Gastroesophageal sphincter (tissue), 4 donors: ENCODE results near the gene MGRN1. TPM values are rescaled to one million over a fixed set of nuclear protein-coding genes. Genes with fewer than 3 reads are reported as not detected.
A peak's percentile ranks its signal among the peaks of the same experiment; 100 is the strongest.

Experiments
- ATAC-seq: fragments of 150-250 bp; one replicate; pipeline ENCODE4 v1.9.1; 2016; ENCODE audit warnings: mild to moderate bottlenecking, moderate library complexity
- H3K27ac ChIP-seq, 4 donors: fragments of 200-600 bp; sonication (generic) in 3 of 4; 1 replicate in 3 of 4; 2 replicates in 1 of 4; pipeline ENCODE4 v1.5.1; 2016 to 2019
- H3K27me3 ChIP-seq: fragments of 200-600 bp; sonication (generic); one replicate; pipeline ENCODE4 v1.5.1; 2019
- H3K36me3 ChIP-seq, 2 donors: fragments of 200-600 bp; sonication (generic); one replicate each; pipeline ENCODE4 v1.5.1; 2019; ENCODE audit warnings: control low read depth in 1 of 2
- H3K4me1 ChIP-seq, 3 donors: fragments of 200-600 bp; sonication (generic); 1 replicate in 2 of 3; 2 replicates in 1 of 3; pipeline ENCODE4 v1.5.1; 2016 to 2019; ENCODE audit warnings: control low read depth in 2 of 3
- H3K4me3 ChIP-seq, 2 donors: fragments of 200-600 bp; sonication (generic); one replicate each; pipeline ENCODE4 v1.5.1; 2019; ENCODE audit warnings: mild to moderate bottlenecking in 1 of 2, moderate library complexity in 1 of 2
- H3K9me3 ChIP-seq, 3 donors: fragments of 200-600 bp; sonication (generic); one replicate each; pipeline ENCODE4 v1.5.1; 2017 to 2019; ENCODE audit warnings: control low read depth in 2 of 3
- EP300 ChIP-seq: sonication (generic); formaldehyde crosslinking; IDR thresholded peaks from one replicate; pipeline ENCODE4 v1.6.1; 2017; ENCODE audit warnings: antibody characterized with exemption, mild to moderate bottlenecking
- POLR2A ChIP-seq, 2 donors: fragments of 450-650 bp; IDR thresholded peaks; one replicate each; pipeline ENCODE4 v1.6.1; 2017; ENCODE audit warnings: antibody characterized with exemption in 2 of 2, mild to moderate bottlenecking in 2 of 2, moderate library complexity in 1 of 2
- POLR2AphosphoS5 ChIP-seq: sonication (generic); formaldehyde crosslinking; IDR thresholded peaks from one replicate; pipeline ENCODE4 v1.6.1; 2017; ENCODE audit warnings: antibody characterized with exemption
- WGBS, 2 donors: methylation state at CpG; one replicate each; pipeline ENCODE4 v1.1.5; 2018; ENCODE audit warnings: low coverage in 1 of 2; 5-methylcytosine and 5-hydroxymethylcytosine counted together
- total RNA-seq, 4 donors: library from RNA; depleted of rRNA; stranded (reverse); fragments of >200 nt; gene quantifications; one replicate each; pipeline ENCODE4 v1.1.0, GENCODE V29; 2016
- TF ChIP-seq, protein P1 (sequence below), 4 experiments: fragments of 200-600 bp in 2 of 4; fragments of 450-650 bp in 2 of 4; sonication (generic) in 1 of 4; IDR thresholded peaks; one replicate each; pipeline ENCODE4 v1.5.1; 2017 to 2019; ENCODE audit warnings: antibody characterized with exemption in 4 of 4, mild to moderate bottlenecking in 2 of 4, moderate library complexity in 2 of 4

The MGRN1 gene
- total RNA-seq, 4 donors from 2014 or later: 29.2 to 67.0 (median 40.5) TPM

DNA sequence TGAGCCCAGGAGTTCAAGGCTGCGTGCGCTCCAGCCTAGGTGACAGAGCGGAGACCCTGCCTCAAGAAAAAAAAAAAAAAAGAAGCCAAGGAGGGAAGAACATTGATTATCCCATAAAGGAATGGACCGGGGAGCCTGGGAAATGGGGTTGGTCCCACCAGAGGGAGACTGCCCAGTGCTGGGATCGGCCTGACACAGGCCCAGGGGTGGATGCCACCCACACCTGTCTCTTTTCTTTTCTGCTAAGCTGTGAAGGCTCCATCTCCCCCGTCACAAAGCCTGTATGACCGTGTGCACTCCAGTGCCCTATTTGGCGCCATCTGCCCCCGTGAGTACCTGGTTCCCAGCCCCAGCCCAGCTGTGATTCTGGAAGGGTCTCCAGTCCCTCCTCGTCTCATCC is 25.6 kb upstream of the MGRN1 start:
- Histone ChIP-seq H3K4me1 (peaks cover 0 to 32% (median 12%) of the 10 kb centered on the region in 3 donors), H3K27ac (no peak overlapping the region), H3K36me3 (no peaks in the 10 kb centered on the region), H3K4me3 (no peak overlapping the region), H3K9me3 (no peaks in the 10 kb centered on the region), H3K27me3 (peaks cover 11% of the 10 kb centered on the region)
- TF ChIP-seq POLR2A (IDR thresholded peaks at IDR 0.05) (no peak), EP300 (no peak), POLR2AphosphoS5 (no peak)
- TF ChIP-seq, protein P1, sequence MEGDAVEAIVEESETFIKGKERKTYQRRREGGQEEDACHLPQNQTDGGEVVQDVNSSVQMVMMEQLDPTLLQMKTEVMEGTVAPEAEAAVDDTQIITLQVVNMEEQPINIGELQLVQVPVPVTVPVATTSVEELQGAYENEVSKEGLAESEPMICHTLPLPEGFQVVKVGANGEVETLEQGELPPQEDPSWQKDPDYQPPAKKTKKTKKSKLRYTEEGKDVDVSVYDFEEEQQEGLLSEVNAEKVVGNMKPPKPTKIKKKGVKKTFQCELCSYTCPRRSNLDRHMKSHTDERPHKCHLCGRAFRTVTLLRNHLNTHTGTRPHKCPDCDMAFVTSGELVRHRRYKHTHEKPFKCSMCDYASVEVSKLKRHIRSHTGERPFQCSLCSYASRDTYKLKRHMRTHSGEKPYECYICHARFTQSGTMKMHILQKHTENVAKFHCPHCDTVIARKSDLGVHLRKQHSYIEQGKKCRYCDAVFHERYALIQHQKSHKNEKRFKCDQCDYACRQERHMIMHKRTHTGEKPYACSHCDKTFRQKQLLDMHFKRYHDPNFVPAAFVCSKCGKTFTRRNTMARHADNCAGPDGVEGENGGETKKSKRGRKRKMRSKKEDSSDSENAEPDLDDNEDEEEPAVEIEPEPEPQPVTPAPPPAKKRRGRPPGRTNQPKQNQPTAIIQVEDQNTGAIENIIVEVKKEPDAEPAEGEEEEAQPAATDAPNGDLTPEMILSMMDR (IDR thresholded peaks at IDR 0.05): no peak
- 76 to 90% methylated on average over 2 to 6 of the region's 10 CpGs for WGBS, 2 donors
- ATAC-seq: no peak

DNA sequence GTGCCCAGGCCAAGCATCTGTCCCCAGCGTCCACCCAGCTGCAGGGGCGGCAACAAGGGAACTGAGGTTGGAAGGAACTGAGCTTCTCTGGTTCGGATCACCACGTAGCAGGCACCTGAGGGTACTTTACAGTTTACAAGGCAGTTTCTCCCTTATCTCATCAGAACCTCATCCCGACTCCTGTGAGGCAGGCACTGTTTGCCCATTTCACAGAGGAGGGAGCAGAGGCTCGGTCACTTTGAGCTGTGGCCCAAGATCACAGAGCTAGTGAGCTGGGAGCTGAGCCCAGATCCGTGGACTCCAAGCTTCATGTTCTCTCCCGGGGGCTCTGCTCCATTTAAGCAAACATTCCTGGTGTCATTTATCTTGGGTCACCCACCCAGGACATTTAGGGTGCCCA is 25.1 kb upstream of the MGRN1 start:
- 20% methylated on average over 1 of the region's 8 CpGs; no CpG with 5 or more reads in 1 of the 2 donors for WGBS, 2 donors
- peaks cover 6% of the 10 kb centered on the region for H3K27me3 ChIP-seq

DNA sequence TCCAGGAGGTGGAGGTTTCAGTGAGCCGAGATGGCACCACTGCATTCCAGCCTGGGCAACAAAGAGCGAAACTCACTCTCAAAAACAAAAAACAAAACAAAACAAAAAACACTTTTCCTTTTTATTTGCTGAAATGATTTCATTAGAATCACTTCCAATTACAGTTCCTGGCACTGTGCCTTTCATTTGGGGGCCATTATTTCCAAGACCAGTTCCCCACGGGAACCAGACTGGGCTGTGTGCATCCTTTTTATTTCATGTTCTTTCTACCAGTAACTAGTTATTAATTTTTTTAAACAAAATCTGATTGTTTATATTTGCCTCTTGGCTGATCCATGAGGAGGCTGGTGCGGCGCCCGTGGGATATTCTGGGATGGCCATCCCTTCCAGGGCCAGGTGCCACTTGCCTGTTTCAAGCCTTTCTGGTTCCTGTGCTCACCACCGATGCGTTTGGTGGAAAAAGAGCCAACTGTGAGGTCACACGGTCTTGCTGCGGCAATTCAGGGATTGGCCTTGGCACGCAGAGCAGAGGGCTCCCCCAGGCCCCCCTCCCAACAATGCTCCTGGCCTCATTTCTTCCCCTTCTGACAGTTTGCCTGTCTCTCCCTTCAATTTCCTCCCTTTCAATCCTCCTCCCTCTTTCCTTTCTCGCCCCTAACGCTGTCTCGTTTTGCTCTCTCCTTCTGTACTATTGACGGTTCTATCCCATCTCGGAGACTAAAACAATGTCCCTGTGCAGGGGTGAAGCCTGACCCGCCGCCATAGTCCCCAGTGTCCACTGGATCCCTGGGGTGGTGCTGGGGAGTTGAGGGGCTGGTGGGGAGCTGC is 23.4 kb upstream of the MGRN1 start:
- peak; percentile 67 for ATAC-seq
- H3K4me1 ChIP-seq: peaks cover 0 to 35% (median 12%) of the 10 kb centered on the region in 3 donors
- WGBS, 2 donors: 12 to 16% methylated on average over 12 of the region's 18 CpGs
- no peaks in the 10 kb centered on the region for H3K27me3 ChIP-seq
- TF ChIP-seq POLR2AphosphoS5: no peak
- TF ChIP-seq, protein P1 (IDR thresholded peaks at IDR 0.05): no peak
- TF ChIP-seq EP300: no peak
- no peak for TF ChIP-seq POLR2A (IDR thresholded peaks at IDR 0.05)
- no peaks in the 10 kb centered on the region for H3K9me3 ChIP-seq
- no peaks in the 10 kb centered on the region for H3K36me3 ChIP-seq
- peak overlapping the region in 2 of 4 donors; percentile 14 to 19 for H3K27ac ChIP-seq
- H3K4me3 ChIP-seq: peak overlapping the region in 1 of 2 donors; percentile 2

More for the DNA sequence above, 25.1 kb upstream of the MGRN1 start:
- no peak for ATAC-seq
- Histone ChIP-seq H3K27ac (no peak overlapping the region), H3K4me3 (no peak overlapping the region), H3K9me3 (no peaks in the 10 kb centered on the region), H3K36me3 (no peaks in the 10 kb centered on the region), H3K4me1 (peaks cover 0 to 35% (median 12%) of the 10 kb centered on the region in 3 donors)
- TF ChIP-seq, protein P1 (IDR thresholded peaks at IDR 0.05): no peak
- TF ChIP-seq POLR2A (IDR thresholded peaks at IDR 0.05): no peak
- no peak for TF ChIP-seq EP300
- no peak for TF ChIP-seq POLR2AphosphoS5

DNA sequence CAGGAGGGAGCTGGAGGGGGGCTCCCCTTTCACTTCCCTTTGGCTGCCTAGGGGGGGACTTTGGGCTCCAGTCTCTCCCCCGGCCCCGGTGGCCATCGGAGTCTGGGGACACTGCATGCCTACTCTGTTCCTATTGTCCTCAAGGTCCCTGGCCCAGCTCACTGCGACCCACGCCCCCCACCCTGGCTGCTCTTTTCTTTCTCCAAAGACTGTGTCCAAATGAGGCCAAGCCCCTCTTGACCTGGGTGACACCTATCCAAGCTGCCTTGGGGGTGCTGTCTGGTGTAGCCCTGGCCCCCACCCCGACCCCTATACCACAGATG is 22.8 kb upstream of the MGRN1 start:
- Histone ChIP-seq H3K36me3 (peaks cover 0 to 1% of the 10 kb centered on the region in 2 donors), H3K27ac (peak overlapping the region in 2 of 4 donors; percentile 14 to 19), H3K27me3 (no peaks in the 10 kb centered on the region), H3K4me3 (no peak overlapping the region), H3K9me3 (no peaks in the 10 kb centered on the region), H3K4me1 (peaks cover 0 to 35% (median 12%) of the 10 kb centered on the region in 3 donors)
- TF ChIP-seq, protein P1 (IDR thresholded peaks at IDR 0.05): no peak
- no peak for TF ChIP-seq POLR2A (IDR thresholded peaks at IDR 0.05)
- no peak for ATAC-seq
- no CpG with 5 or more reads among the region's 6 CpGs for WGBS, 2 donors

DNA sequence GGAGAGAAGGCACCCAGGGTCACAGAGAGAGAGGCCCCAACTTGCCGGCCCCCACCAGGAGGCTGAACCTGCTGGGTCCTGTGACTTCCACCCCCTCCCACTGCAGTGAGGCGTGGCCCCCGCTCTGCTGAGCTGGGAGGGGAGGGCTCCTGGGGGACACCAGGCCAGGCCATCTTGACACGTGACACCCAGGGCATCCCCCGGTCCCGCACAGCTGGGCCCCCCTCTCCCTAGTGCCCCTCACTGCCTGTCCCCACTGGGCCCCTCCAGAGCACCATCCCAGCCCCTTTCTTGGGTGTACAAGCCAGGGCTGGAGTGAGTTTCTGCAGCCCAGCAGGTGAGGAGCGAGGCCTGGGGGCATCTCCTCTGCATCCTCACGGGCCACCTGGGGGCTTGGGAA is 22.3 kb upstream of the MGRN1 start:
- Histone ChIP-seq H3K27ac (no peak overlapping the region), H3K4me3 (no peak overlapping the region), H3K4me1 (peaks cover 0 to 35% (median 12%) of the 10 kb centered on the region in 3 donors), H3K27me3 (no peaks in the 10 kb centered on the region), H3K36me3 (peaks cover 0 to 6% of the 10 kb centered on the region in 2 donors), H3K9me3 (no peaks in the 10 kb centered on the region)
- ATAC-seq: no peak
- 20% methylated on average over 1 of the region's 8 CpGs; no CpG with 5 or more reads in 1 of the 2 donors for WGBS, 2 donors
- TF ChIP-seq EP300 (no peak), POLR2A (IDR thresholded peaks at IDR 0.05) (no peak), POLR2AphosphoS5 (no peak)
- TF ChIP-seq, protein P1 (IDR thresholded peaks at IDR 0.05): no peak
